HFF-Myc (cell line): ENCODE results near the gene SCD5.

ENCODE experiments used
- DNase-seq: peaks from one replicate; pipeline ENCODE4 v3.0.0-alpha.2; 2011; ENCODE audit warnings: low read depth; ENCODE audit errors: extremely low read depth
- H3K4me3 ChIP-seq: replicated peaks from 2 replicates; pipeline ENCODE4 v1.5.1; 2011; ENCODE audit warnings: low read depth, mild to moderate bottlenecking, control low read depth, low read length
- CTCF ChIP-seq: IDR thresholded peaks from 2 replicates; pipeline ENCODE4 v1.5.1; 2012; ENCODE audit warnings: mild to moderate bottlenecking, low read depth, low read length, control low read depth; ENCODE audit errors: missing control alignments

Gene SCD5

GRCh38 chr4:82680834-82681233 lies 117.8 kb downstream of the SCD5 start:
- no peak for DNase-seq
- H3K4me3 ChIP-seq = no peak overlapping the region
- no peak for TF ChIP-seq CTCF

DNA sequence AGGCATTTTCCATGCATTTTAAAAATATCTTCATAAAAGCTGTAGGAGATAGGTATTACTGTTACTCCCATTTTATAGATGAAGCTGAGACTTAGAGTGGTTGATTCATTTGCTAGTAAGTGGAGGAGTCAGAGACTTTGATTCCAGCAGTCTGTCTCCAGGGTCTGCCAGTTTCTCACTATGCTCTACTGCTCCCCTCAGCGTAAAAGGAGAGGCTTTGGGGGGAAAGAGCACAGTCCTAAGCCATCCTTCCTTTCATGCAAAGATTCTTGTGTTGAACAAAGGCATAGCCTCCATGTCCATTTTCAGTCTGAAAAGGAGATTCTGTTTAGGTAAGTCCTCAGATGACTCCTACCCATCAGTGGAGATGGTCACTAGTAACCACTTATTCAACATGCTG lies 119.1 kb downstream of the SCD5 start:
- no peak overlapping the region for H3K4me3 ChIP-seq
- TF ChIP-seq CTCF = no peak
- no peak for DNase-seq

GRCh38 chr4:82678051-82678450 lies 120.5 kb downstream of the SCD5 start:
- no peak for TF ChIP-seq CTCF
- no peak overlapping the region for H3K4me3 ChIP-seq
- no peak for DNase-seq

- DNase-seq = no peak
- no peak overlapping the region for H3K4me3 ChIP-seq
- no peak for TF ChIP-seq CTCF
Observed at GRCh38 chr4:82677327-82677726, 121.3 kb downstream of the SCD5 start.

- H3K4me3 ChIP-seq = no peak overlapping the region
- no peak for TF ChIP-seq CTCF
- DNase-seq = no peak
Observed at GRCh38 chr4:82667761-82668480, 130.7 kb downstream of the SCD5 start.

DNA sequence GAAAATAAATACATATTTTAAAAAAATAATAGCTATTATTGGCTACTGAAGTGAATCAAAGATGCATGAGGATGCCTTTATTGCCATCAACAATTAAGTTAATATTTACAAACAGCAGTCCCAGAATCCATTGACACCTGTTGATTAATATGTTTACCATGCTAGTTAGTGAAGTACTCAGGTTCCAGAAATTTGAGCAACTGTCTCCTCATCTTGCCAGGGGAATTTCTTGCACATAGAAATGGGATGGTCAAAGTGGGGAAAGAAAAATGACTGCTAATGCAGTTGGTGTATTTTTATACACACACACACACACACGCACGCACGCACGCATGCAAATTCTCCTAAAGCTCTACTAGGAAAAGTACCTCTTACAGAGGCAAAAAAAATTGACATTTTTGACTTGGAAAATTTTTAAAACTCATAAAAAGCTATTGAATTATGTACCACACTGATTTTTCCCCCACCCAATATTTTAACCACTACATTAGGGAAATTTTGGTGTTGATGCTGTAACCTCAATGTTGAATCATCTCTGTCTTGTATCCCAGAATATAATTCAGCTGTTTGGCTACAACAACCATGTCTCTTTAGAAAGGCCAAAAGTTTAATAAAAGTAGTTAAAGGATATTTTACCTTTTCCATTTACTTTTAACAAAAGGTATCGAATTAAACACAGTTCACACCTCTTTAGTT lies 131.5 kb downstream of the SCD5 start:
- H3K4me3 ChIP-seq = no peak overlapping the region
- no peak for TF ChIP-seq CTCF
- DNase-seq = no peak
